Measurements from ENCODE around the gene MLLT6.

The MLLT6 gene

DNA sequence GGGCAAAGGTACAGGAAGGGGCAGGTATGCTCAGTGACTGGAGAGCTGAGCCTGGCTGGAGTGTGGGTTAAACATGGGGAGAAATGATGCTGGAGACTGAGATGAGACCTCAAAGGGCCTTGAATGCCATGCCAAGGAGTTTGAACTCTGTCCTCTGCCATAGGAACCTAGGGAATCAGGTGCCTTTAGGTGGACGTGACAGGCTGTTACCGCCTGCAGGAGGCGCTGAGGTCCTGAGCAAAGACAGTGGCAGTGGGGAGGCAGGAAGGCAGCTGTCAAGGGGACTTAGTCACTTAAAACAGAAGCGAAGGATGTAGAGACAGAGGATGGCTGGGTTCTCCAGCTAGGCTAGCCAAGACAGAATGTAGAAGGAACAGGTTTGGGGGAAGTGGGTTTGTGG lies 56.5 kb downstream of the MLLT6 start:
- TF ChIP-seq, protein P1, sequence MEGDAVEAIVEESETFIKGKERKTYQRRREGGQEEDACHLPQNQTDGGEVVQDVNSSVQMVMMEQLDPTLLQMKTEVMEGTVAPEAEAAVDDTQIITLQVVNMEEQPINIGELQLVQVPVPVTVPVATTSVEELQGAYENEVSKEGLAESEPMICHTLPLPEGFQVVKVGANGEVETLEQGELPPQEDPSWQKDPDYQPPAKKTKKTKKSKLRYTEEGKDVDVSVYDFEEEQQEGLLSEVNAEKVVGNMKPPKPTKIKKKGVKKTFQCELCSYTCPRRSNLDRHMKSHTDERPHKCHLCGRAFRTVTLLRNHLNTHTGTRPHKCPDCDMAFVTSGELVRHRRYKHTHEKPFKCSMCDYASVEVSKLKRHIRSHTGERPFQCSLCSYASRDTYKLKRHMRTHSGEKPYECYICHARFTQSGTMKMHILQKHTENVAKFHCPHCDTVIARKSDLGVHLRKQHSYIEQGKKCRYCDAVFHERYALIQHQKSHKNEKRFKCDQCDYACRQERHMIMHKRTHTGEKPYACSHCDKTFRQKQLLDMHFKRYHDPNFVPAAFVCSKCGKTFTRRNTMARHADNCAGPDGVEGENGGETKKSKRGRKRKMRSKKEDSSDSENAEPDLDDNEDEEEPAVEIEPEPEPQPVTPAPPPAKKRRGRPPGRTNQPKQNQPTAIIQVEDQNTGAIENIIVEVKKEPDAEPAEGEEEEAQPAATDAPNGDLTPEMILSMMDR (IDR thresholded peaks at IDR 0.05; ENCODE audit: insufficient read depth, low read depth, low read length, missing control alignments) = peak; percentile 50
- peak; percentile 55 for DNase-seq (ENCODE audit: low read depth)
- no peak overlapping the region for H3K4me3 ChIP-seq (ENCODE audit: low read length)

DNA sequence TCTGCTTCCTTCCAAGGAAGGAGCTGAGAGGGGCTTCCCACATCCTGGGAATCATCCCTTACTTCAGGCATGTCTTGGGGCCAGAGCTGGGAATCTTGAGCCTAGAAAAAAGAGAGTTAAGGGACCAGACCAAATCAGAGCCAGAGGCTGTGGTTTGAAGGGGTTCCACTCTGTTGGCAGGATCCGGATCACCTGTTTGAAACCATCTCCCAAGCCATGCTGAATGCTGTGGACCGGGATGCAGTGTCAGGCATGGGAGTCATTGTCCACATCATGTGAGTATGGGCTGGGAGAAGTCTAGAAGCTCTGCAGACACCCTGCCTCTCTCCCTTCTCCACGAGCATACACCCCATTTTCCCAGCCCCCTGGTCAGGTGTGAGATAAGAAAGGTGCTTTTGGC lies 57.2 kb downstream of the MLLT6 start:
- DNase-seq (ENCODE audit: low read depth) = no peak
- TF ChIP-seq, protein P1 (IDR thresholded peaks at IDR 0.05; ENCODE audit: insufficient read depth, low read depth, low read length, missing control alignments) = no peak
- no peak overlapping the region for H3K4me3 ChIP-seq (ENCODE audit: low read length)

DNA sequence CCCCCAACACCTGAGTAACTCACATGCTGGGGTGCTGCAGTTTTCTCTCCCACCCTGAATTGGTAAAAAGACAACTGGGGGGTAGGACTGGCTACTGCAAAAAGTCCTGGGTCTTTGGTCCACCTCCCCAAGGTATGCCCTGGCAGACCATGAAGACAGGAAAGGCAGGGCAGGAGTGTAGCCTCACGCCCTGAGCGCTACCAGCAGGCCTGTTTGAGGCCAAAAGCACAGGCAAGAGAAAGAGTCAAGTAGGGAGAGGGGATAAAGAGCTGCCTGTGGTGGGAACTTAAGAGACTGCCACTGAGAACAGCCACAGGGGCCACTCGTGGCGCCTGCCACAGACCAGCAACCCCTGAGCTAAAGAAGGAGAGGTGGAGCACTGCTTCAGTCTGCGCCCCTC lies 61.3 kb downstream of the MLLT6 start:
- H3K4me3 ChIP-seq (ENCODE audit: low read length) = no peak overlapping the region
- TF ChIP-seq, protein P1 (IDR thresholded peaks at IDR 0.05; ENCODE audit: insufficient read depth, low read depth, low read length, missing control alignments) = no peak
- DNase-seq (ENCODE audit: low read depth) = no peak

DNA sequence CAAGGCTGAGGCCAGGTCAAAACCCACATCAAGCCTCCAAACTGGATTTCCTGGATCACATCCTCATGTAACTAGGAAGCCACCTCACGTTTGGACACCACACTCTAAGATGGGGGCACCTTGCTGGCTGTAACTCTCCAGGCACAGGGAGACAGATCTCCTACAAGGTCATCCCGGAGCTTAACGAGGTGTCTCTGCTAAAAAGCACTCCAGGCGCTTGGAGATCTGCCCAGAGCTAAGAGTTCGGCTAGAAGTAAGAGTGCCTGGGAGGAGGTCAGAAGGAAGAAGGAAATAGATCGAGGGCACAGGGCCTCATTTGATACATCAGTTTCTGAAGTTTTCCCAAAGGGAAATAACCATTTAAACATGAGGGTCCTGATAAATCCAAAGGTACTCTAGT lies 63.3 kb downstream of the MLLT6 start:
- H3K4me3 ChIP-seq (ENCODE audit: low read length) = no peak overlapping the region
- TF ChIP-seq, protein P1 (IDR thresholded peaks at IDR 0.05; ENCODE audit: insufficient read depth, low read depth, low read length, missing control alignments) = no peak
- no peak for DNase-seq (ENCODE audit: low read depth)

DNA sequence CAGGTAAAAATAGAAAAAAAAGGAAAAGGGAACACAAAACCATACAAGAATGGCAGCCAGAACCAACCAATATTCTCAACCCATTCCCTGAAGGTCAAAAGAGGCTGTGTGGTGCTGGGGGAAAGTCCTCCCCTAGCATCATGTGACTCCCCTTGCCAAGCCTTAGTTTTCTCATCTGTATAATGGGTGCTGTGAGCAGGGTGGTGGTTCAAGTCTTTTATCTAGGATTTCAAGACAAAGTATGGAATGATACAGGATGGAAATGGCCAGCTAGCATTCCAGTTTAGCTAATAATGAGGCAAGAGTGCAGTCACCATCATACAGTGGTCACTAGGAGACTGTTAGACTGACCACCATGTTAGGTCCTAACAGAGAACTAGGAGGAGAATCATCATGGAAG lies 68.2 kb downstream of the MLLT6 start:
- no peak overlapping the region for H3K4me3 ChIP-seq (ENCODE audit: low read length)
- TF ChIP-seq, protein P1 (IDR thresholded peaks at IDR 0.05; ENCODE audit: insufficient read depth, low read depth, low read length, missing control alignments) = no peak
- DNase-seq (ENCODE audit: low read depth) = no peak

DNA sequence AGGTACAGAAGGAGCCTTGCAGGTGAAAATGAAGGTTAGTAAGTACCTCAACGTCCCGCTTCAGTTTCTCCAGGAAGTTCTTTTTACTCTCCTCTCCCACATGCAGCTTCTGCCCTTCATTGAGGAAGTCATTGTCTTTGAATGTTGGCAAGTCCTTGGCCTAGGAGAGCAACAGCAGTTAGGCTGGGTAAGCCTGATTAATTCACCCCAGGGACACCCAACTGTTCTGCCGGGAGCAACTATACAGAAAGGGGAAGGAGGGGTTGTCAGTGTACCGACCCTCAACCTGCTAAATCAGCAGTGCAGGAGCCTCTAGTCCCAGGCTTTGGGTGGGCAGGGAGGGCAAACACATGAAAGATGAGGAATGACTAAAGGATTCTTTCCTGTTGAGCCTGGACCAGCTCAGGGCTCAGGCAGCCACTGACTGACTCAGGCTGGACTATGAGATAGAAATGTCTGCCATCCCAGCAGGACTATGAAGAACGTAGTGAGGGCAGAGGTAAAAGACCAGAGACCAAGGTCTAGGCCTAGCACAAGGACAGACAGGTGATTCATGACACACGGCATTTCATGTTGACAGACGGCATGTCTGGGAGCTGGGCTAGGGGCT lies 72.7 kb downstream of the MLLT6 start:
- no peak overlapping the region for H3K4me3 ChIP-seq (ENCODE audit: low read length)
- TF ChIP-seq, protein P1 (IDR thresholded peaks at IDR 0.05; ENCODE audit: insufficient read depth, low read depth, low read length, missing control alignments) = no peak
- DNase-seq (ENCODE audit: low read depth) = no peak

Data from epithelial cell of esophagus (primary cell).